Mesendoderm (in vitro differentiated cells): ENCODE data around the gene RAB36.

ENCODE experiments used
- DNase-seq: peaks from one replicate; pipeline ENCODE4 v3.0.0; 2013
- H2AK5ac ChIP-seq: 2 replicates; pipeline ENCODE4 v1.6.1; 2013; ENCODE audit warnings: low read length, inconsistent platforms
- H2BK120ac ChIP-seq: 2 replicates; pipeline ENCODE4 v1.6.1; 2013; ENCODE audit warnings: low read depth, mild to moderate bottlenecking, low read length, moderate library complexity, mixed read lengths
- H2BK15ac ChIP-seq: replicated peaks from 2 replicates; pipeline ENCODE4 v1.6.1; 2013; ENCODE audit warnings: low read depth, mild to moderate bottlenecking, moderate library complexity
- H2BK5ac ChIP-seq: 2 replicates; pipeline ENCODE4 v1.6.1; 2013; ENCODE audit warnings: low read length, inconsistent platforms
- H3K18ac ChIP-seq: 2 replicates; pipeline ENCODE4 v1.6.1; 2013; ENCODE audit warnings: mild to moderate bottlenecking, low read length, mixed read lengths
- H3K23ac ChIP-seq: one replicate; pipeline ENCODE4 v1.6.1; 2013; ENCODE audit warnings: low read length
- H3K27ac ChIP-seq: 2 replicates; pipeline ENCODE4 v1.5.1; 2013; ENCODE audit warnings: low read depth, mild to moderate bottlenecking, inconsistent platforms, low read length, moderate library complexity
- H3K27me3 ChIP-seq: 2 replicates; pipeline ENCODE4 v1.6.1; 2013; ENCODE audit warnings: low read length, control low read depth, mild to moderate bottlenecking, inconsistent platforms; ENCODE audit not compliant: insufficient read depth, poor library complexity
- H3K36me3 ChIP-seq: 2 replicates; pipeline ENCODE4 v1.6.1; 2013; ENCODE audit warnings: low read length, inconsistent platforms; ENCODE audit not compliant: control insufficient read depth, insufficient read depth
- H3K4ac ChIP-seq: one replicate; pipeline ENCODE4 v1.6.1; 2013; ENCODE audit warnings: low read depth, mild to moderate bottlenecking, low read length, moderate library complexity
- H3K4me1 ChIP-seq: 2 replicates; pipeline ENCODE4 v1.6.1; 2013; ENCODE audit warnings: low read depth, low read length, inconsistent platforms; ENCODE audit not compliant: control insufficient read depth
- H3K4me2 ChIP-seq: 2 replicates; pipeline ENCODE4 v1.6.1; 2013; ENCODE audit warnings: low read length
- H3K4me3 ChIP-seq: 2 replicates; pipeline ENCODE4 v1.5.1; 2013; ENCODE audit warnings: mild to moderate bottlenecking, low read length
- H3K56ac ChIP-seq: one replicate; pipeline ENCODE4 v1.6.1; 2013; ENCODE audit warnings: low read length
- H3K79me1 ChIP-seq: 2 replicates; pipeline ENCODE4 v1.6.1; 2013; ENCODE audit warnings: low read length, inconsistent platforms
- H3K79me2 ChIP-seq: 2 replicates; pipeline ENCODE4 v1.6.1; 2013; ENCODE audit warnings: mild to moderate bottlenecking, low read length; ENCODE audit not compliant: control insufficient read depth, insufficient read depth
- H3K9ac ChIP-seq: 2 replicates; pipeline ENCODE4 v1.6.1; 2013; ENCODE audit warnings: low read length, inconsistent platforms
- H4K5ac ChIP-seq: one replicate; pipeline ENCODE4 v1.6.1; 2013; ENCODE audit warnings: low read length
- H4K8ac ChIP-seq: one replicate; pipeline ENCODE4 v1.6.1; 2013; ENCODE audit warnings: low read depth, mild to moderate bottlenecking, control low read depth, low read length, moderate library complexity
- WGBS: extraction: QIAGEN DNeasy Blood & Tissue Kit; methylation state at CpG from one replicate; pipeline ENCODE4 v1.1.7; 2013; ENCODE audit warnings: low lambda C conversion rate, missing lambda C conversion rate; ENCODE audit not compliant: insufficient coverage; ENCODE audit errors: extremely low coverage; 5-methylcytosine and 5-hydroxymethylcytosine counted together

The RAB36 gene

DNA sequence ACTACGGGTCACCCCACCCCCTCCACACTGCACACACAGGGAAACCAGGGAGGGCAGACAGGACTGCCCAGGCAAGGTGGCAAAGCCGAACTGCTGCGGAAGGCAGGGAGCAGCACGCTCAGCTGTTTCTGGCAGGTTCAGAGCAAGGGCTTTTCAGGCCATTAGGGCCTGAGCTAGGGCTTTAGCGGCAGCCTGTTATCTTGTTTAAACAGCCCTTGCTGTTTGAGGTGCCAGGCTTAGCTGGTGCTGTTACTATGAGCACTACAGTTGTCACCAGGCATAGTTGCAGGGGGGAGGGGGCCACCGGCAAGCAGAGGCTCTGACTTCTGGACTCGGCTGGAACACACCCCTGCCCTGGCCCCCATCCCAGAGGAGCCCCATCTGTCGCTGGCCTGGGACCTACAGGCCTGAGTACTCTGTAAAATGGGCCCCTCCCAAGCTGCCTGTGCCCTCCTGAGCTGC, 38.3 kb upstream of the RAB36 start:
- H3K4me3 ChIP-seq, result no peak overlapping the region
- H3K4ac ChIP-seq, result no peak overlapping the region
- no peak overlapping the region for H3K18ac ChIP-seq
- H3K79me2 ChIP-seq, result no peaks in the 10 kb centered on the region
- no peak overlapping the region for H3K27ac ChIP-seq
- no peaks in the 10 kb centered on the region for H3K79me1 ChIP-seq
- no peak overlapping the region for H2BK120ac ChIP-seq
- no peak overlapping the region for H2BK5ac ChIP-seq
- H2BK15ac ChIP-seq, result no peak overlapping the region
- no peak overlapping the region for H3K23ac ChIP-seq
- H3K27me3 ChIP-seq, result no peaks in the 10 kb centered on the region
- no CpG with 5 or more reads among the region's 8 CpGs for WGBS
- no peak overlapping the region for H3K56ac ChIP-seq
- no peak overlapping the region for H3K9ac ChIP-seq
- H4K5ac ChIP-seq, result no peak overlapping the region
- no peak overlapping the region for H3K4me2 ChIP-seq
- no peak overlapping the region for H2AK5ac ChIP-seq
- H3K36me3 ChIP-seq, result no peaks in the 10 kb centered on the region
- DNase-seq, result no peak
- H3K4me1 ChIP-seq, result no peaks in the 10 kb centered on the region
- no peak overlapping the region for H4K8ac ChIP-seq

DNA sequence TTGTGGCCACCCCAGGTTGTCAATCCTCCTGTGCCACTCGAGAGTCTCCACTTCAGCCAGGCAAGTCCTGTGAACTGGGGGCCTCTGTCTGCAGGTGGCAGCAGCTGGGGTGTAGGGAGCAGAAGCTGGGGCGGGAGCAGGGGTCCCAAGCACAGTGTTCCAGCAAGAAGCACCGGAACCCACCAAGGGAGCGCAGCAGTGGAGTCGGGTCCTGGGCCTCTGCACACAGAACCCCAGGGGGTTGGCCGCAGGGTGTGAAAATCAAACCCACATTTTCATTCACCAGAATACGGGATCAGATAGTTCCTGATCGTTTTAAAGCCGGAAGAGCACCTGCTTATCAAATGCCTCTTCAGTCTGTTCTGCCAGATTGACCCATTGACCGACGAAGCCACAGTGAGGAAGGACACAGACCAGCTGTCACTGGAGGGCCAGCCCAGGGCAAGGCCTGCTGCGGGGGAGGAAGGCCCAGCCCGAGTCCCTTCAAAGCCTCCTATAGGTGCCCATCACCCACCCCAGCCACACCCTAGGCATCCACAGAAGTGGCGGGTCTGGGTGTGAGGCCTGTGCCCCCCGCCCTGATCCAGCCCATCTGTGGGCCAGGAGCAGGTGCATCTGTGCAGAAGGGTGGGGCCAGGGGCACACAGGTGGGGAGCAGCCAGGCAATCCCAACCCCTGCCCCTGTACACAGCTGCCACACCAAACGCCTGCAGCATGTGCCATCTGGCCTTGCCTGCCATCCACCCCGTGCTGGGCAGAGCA, 37.6 kb upstream of the RAB36 start:
- Histone ChIP-seq H3K23ac (no peak overlapping the region), H3K56ac (no peak overlapping the region), H3K9ac (no peak overlapping the region), H3K18ac (no peak overlapping the region), H3K4me3 (no peak overlapping the region), H2BK15ac (no peak overlapping the region), H3K27ac (no peak overlapping the region), H3K36me3 (no peaks in the 10 kb centered on the region), H4K5ac (no peak overlapping the region), H2BK5ac (no peak overlapping the region), H3K79me1 (no peaks in the 10 kb centered on the region), H2AK5ac (no peak overlapping the region), H4K8ac (no peak overlapping the region), H3K4ac (no peak overlapping the region), H3K4me2 (no peak overlapping the region), H3K79me2 (no peaks in the 10 kb centered on the region), H3K27me3 (no peaks in the 10 kb centered on the region), H3K4me1 (no peaks in the 10 kb centered on the region), H2BK120ac (no peak overlapping the region)
- no peak for DNase-seq
- WGBS, result no CpG with 5 or more reads among the region's 17 CpGs

- Histone ChIP-seq H3K4me1 (no peaks in the 10 kb centered on the region), H4K8ac (no peak overlapping the region), H3K23ac (no peak overlapping the region), H3K9ac (no peak overlapping the region), H3K27me3 (no peaks in the 10 kb centered on the region), H2BK5ac (no peak overlapping the region), H3K4me2 (no peak overlapping the region), H3K36me3 (no peaks in the 10 kb centered on the region), H2AK5ac (no peak overlapping the region), H4K5ac (no peak overlapping the region), H2BK120ac (no peak overlapping the region), H2BK15ac (no peak overlapping the region), H3K18ac (no peak overlapping the region), H3K56ac (no peak overlapping the region), H3K4ac (no peak overlapping the region), H3K79me1 (no peaks in the 10 kb centered on the region), H3K4me3 (no peak overlapping the region), H3K79me2 (no peaks in the 10 kb centered on the region), H3K27ac (no peak overlapping the region)
- no CpG with 5 or more reads among the region's 7 CpGs for WGBS
- DNase-seq, result no peak
These were observed 36.8 kb upstream of the RAB36 start for GRCh38 chr22:23108249-23109078.

GRCh38 chr22:23109079-23109347, 36.3 kb upstream of the RAB36 start:
- no CpG with 5 or more reads among the region's 6 CpGs for WGBS
- H2BK5ac ChIP-seq, result no peak overlapping the region

DNA sequence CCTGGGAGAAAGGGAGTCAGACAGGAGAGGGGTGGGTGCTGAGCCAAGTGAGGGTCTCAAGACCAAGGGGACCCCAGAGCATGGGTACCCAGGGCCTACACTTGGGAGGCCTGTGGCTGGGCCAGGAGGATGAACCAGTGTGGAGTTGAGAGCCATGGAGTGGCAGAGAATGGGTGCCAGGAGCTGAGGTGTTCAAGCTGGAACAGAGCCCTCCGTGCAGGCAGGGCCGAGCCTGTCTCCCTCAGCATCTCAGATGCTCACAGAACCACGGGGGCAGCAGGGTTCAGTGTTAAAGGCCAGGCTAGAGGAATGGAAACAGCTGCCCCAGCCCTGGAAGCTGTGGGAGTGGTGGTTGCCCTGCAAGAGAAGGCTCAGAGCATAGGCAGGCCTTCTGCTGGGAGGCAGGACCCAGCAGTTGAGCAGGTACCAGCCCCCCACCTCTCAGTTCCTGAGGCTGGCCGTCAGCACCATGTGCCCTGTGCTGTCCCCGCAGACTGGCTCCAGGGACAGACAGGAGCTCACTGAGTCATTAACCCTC, 35.8 kb upstream of the RAB36 start:
- Histone ChIP-seq H3K36me3 (no peaks in the 10 kb centered on the region), H3K27ac (no peak overlapping the region), H3K27me3 (no peaks in the 10 kb centered on the region), H3K23ac (no peak overlapping the region), H3K4me1 (no peaks in the 10 kb centered on the region), H3K18ac (no peak overlapping the region), H3K4ac (no peak overlapping the region), H3K4me2 (no peak overlapping the region), H3K79me2 (no peaks in the 10 kb centered on the region), H2BK5ac (no peak overlapping the region), H3K4me3 (no peak overlapping the region), H3K9ac (no peak overlapping the region), H3K56ac (no peak overlapping the region), H4K5ac (no peak overlapping the region), H2AK5ac (no peak overlapping the region), H2BK15ac (no peak overlapping the region), H3K79me1 (no peaks in the 10 kb centered on the region), H4K8ac (no peak overlapping the region), H2BK120ac (no peak overlapping the region)
- DNase-seq, result no peak
- no CpG with 5 or more reads among the region's 5 CpGs for WGBS

More at GRCh38 chr22:23109079-23109347, 36.3 kb upstream of the RAB36 start:
- Histone ChIP-seq H3K27ac (no peak overlapping the region), H3K4ac (no peak overlapping the region), H3K36me3 (no peaks in the 10 kb centered on the region), H3K79me1 (no peaks in the 10 kb centered on the region), H3K9ac (no peak overlapping the region), H3K27me3 (no peaks in the 10 kb centered on the region), H3K4me1 (no peaks in the 10 kb centered on the region), H3K56ac (no peak overlapping the region), H3K18ac (no peak overlapping the region), H3K4me2 (no peak overlapping the region), H2BK15ac (no peak overlapping the region), H4K8ac (no peak overlapping the region), H3K4me3 (no peak overlapping the region), H3K79me2 (no peaks in the 10 kb centered on the region), H4K5ac (no peak overlapping the region), H3K23ac (no peak overlapping the region), H2AK5ac (no peak overlapping the region), H2BK120ac (no peak overlapping the region)
- no peak for DNase-seq
